ENCODE data around the gene MAP3K4.
"Not testable (repeated sequence)": the region's sequence is repeated elsewhere in the genome, so short reads cannot be mapped to it uniquely, and the experiment has no call there.

The MAP3K4 gene

GRCh38 chr6:161091151-161091550 is 99.6 kb downstream of the MAP3K4 start:
- no peak for DNase-seq

DNA sequence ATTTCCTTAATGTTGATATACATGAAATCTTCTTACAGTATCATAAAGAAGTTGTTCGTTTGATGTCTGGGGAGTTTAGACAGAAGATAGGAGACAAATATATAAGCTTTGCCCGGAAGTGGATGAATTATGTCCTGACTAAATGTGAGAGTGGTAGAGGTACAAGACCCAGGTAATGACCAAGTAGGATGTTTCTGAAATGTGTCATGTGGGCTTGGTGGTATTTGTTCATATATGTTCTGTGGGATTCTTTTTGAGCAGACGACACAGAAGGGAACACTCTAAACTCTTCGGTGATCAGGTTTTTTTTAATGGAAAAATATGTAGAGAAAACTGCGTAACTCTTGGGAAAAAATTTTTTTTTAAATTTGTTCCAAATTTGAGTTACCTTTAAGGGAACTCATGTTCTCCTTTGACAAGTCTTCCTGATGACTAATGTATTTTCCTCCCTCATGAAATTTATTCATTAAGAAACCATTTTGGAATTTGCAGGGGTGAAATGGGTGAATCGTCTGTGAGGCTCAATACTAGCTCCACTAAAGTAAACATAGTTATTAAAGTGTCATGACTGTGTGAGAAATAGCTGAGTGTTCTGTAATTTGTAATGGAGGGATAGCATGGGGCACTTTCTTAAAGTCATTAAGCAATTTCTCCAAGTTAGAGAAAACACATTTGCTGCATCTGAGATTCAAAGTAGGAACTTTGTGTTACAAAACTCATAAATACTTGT is 100.6 kb downstream of the MAP3K4 start:
- no peak for DNase-seq

DNA sequence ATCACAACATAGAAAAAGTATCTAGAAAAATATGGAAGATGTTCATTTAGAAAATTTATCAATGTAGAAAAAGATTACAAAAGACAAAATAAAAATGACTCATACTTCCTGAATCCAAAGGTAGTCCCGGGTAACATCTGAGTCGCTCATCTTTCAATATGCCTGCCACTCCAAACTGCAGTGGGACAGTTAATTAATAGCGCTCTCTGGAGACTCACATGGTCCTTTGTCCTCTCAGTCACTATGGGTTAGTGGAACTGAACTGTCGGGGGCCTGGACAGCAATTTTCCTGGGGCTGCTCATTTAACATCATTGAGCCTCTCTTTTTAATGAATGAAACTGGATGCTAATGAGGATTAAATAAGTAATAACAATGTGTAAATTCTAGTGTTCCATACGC is 103.4 kb downstream of the MAP3K4 start:
- no peak for DNase-seq

- no peak for DNase-seq
These were observed 104.3 kb downstream of the MAP3K4 start for GRCh38 chr6:161095916-161096315.

DNA sequence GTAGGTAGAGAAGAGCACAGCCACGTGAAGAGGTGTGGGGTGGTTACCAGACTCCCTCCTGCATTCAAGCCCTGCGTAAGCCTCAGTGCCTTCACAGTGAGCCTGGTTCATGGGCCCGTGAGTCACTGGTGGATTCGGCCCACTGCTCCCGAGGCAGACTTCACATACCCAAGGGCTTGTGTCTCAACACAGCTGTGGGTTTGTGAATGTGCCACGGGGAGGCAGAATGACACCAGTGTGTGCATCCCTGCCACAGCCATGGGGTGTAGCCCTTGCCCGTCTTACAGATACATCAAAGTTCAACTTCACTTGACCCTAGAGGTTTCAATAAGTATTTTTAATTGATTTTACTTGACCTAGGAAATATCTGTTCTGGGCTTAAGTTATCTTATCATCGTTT is 108.5 kb downstream of the MAP3K4 start:
- no peak for DNase-seq

- peak; percentile 4 for DNase-seq
These were observed 109.9 kb downstream of the MAP3K4 start for GRCh38 chr6:161101517-161101916.

DNA sequence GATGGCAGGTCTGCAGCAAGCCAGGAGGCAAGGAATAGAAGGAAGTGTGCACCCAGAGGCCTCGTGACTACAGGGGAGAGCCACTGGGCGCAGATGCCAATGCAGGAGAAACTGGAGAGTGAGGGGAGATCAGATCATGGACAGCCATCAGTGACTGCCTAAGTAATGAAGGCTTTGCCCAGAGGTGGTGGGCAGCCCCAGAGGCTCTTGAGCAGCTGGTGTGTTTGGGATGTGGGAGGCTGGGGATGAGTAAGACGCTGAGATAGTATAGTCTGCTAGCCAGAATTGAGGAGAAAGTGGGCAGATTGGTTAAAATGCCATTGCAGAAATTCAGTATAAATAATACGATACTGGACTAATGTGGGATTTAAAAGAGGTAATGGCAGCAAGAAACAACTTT is 111.9 kb downstream of the MAP3K4 start:
- DNase-seq: no peak

DNA sequence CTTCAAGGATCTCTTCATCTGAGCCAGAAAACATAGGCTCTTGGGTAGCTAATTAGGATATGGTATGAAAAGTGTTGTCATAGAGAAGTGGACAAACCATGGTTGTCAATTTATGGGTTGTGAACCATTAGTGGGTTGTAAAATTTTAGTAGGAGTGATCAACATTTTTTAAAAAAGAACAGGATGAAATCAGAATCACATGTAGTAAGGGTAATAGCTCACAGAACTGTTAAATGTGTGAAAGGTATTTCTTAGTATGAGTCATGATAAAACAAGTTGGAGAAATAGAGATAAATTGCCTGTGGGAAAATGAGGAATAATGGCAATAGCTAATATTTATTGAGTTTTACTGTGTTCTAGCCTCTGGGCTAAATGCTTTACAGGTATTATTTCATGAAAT is 113.4 kb downstream of the MAP3K4 start:
- DNase-seq: no peak

DNA sequence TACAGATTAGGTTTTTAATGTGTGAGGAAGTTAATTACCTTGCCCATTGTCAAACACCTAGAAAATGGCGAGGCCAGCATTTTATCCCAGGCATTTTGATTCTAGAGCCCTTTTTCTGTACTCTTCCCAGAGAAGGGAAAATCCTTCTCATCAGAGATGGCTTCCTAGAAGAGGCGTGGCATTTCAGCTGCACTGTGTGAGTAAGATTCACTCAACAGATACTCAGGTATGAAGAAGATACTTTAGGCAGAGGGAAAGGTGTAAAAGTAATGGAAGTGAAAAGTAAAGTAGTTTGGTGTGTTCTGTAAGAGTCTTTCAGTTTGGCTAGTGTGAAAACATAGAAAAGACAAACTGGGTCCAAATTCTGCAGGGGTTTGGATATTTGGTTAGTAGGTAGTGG is 113.8 kb downstream of the MAP3K4 start:
- no peak for DNase-seq

DNA sequence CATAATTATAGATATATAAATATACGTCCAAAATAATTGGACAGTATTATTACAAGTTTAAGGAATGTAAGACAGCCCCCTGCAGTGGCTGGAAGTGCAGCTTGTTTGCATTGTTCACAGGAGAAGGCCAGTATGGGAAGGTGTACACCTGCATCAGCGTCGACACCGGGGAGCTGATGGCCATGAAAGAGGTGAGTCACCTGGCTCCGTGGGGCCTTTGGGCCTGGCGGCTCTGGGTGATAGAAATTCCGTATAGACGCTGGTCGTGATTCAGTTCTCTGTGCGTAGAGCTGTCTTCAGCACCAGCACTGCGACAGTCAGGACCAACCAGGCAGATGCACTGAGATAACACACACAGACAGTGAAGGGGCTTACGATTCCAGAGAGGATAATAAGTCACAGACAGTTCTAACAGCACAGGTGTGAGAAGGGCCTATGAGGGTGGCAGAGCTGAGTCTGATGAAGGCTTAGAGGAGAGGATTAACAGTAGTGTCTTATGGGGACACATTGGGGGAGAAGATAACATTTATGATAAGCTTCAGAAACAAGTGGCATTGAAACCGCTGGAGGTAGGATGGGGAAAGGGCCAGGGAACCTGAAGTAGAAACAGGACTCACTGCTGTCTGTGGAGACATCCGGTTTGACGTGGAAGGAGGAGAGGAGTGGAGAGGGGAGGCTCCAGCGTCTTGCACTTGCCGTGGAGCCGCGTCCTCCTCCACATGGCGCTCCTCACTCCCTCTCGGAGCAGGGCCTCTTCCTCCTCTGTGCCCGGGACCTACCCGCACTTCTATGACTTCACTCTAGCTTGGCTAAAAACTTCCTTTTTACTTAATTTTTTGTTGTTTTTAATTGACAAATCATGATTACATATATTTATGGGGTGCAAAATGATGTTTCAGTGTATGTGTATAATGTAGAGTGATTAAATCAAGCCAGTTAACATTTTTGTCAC is 116.5 kb downstream of the MAP3K4 start:
- no peak for DNase-seq

GRCh38 chr6:161108916-161109315 is 117.3 kb downstream of the MAP3K4 start:
- DNase-seq: no peak

DNA sequence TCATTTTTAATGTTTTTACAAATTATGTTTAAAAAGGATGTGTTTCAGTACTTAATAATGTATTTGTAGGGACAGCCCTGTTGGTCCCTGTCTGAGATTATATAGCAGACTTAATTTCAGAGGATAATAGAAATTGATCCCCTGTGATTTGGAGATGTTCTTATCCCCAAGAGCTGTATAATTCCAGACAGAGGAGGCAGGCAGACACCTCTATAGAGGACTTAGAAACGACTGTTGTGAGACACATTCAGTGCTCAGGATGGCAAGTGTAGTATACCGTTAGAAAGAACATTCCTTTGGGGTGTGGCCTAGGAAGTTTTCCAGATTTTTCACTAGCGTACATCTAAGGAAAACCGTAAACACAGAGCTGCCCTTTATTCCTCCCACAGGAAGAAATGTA is 117.8 kb downstream of the MAP3K4 start:
- no peak for DNase-seq

- DNase-seq: no peak
These were observed 118.6 kb downstream of the MAP3K4 start for GRCh38 chr6:161110028-161110779.

GRCh38 chr6:161111261-161111660 is 119.7 kb downstream of the MAP3K4 start:
- no peak for DNase-seq

GRCh38 chr6:161115468-161115867 is 123.9 kb downstream of the MAP3K4 start:
- no peak for DNase-seq

DNA sequence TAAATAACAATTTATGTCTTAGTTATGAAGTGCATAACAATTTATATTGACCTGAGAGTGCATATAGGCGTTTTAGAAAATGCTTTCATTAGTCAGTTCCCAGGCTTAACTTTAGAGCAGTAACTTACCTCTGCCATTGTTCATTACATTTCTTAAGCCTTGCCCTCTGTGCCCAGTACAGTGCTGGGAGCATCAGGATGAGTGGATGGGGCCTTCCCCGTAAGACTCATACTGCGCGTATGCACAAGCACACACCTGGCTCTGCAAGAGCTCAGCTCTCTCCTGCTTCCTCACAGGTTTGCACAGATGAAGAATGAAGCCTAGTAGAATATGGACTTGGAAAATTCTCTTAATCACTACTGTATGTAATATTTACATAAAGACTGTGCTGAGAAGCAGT is 125.0 kb downstream of the MAP3K4 start:
- DNase-seq: no peak

- DNase-seq: no peak
These were observed 125.7 kb downstream of the MAP3K4 start for GRCh38 chr6:161117308-161117707.

- no peak for DNase-seq
These were observed 126.4 kb downstream of the MAP3K4 start for GRCh38 chr6:161117942-161118341.

DNA sequence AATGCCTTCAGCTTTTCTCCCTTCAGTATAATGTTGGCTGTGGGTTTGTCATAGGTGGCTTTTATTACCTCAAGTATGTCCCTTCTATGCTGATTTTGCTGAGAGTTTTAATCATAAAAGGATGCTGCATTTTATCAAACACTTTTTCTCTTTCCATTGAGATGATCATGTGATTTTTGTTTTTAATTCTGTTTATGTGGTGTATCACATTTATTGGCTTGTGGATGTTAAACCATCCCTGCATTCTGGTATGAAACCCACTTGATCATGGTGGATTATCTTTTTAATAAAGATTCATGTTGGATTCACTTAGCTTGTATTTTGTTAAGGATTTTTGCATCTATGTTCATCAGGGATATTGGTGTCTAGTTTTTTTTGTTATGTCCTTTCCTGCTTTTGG is 131.8 kb downstream of the MAP3K4 start:
- DNase-seq: not testable (repeated sequence)

GRCh38 chr6:161125591-161125990 is 134.0 kb downstream of the MAP3K4 start:
- DNase-seq: no peak

DNA sequence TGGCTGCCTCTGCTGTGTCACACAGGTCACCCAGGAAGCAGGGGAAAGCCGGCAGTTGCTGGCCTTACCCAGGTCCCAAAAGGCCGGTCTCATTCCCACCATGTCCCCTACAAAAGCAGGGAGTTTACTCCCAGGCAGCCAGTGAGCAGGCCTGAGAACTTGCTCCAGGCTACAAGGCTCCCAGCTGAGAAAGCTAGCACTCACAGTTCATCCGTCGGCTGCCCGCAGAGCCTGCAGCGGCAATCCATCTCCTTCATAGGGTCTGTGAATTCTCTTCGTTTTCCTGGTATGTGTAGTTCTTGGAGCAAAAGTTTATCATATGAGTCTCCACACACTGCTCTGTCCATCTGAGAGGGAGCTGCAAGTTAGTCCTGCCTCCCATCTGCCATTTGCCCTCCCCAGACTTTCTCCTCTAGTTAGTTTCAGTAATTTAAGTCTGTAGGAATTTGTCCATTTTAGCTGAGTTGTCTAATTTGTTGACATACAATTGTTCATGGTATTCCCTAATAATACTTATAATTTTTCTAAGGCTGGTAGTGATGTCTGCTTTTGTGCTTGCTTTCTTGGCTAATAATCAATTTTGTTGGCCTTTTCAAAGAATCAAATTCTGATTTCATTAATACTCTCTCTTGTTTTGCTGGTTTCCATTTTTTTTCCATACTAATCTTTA is 135.6 kb downstream of the MAP3K4 start:
- DNase-seq: no peak

DNA sequence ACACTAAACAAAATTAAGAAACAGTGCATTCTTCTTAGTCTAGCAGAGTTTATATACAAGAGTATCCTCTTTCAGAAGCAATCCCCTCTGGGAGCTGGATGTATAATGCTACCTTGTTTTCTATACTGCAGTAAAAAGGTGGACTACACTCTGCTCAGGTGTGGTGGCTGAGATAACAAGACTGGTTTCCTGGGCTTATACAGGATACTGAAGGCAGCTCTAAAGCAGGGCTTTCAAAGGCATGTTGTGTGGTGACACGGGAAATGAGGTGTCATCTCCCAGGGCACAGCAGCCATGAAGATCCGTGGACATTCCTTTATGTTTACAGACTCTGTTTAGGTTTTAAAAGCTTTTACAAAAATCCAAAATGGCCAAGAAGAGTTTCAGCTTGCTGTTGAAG is 136.7 kb downstream of the MAP3K4 start:
- DNase-seq: no peak

DNA sequence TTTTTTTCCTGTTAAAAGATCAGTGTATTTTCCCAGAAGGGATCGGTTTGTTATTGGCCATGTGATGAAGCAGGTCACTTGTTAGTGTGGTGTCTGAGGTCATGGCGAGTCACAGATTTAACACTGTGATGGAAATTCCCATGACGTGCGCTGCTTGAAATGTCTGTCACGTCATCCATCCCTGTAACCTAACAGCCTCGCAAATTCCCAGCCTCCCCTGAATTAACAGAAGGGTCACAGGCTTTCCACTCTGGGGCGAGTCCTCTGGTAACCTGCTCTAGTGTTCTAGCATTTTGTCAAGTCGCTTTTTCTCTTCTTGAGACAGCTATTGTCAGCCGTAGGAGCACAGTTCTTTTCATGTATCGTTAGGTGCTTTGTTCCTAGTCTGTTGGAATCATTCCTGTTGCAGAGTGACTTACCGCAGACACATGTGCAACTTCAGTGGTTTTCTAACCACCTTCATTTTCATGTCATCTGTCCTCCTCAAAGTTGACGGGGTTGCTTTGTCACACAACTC is 137.2 kb downstream of the MAP3K4 start:
- no peak for DNase-seq
